ENCODE data around the gene CKS2. TPM values are rescaled to one million over a fixed set of nuclear protein-coding genes. Genes with fewer than 3 reads are reported as not detected.

Gene CKS2
- total and polyA plus RNA-seq, 2 experiments from 2014 or later, result 512 to 1,783 TPM

GRCh38 chr9:89346696-89347095 is 35.7 kb downstream of the CKS2 start (continued):
- TF ChIP-seq ZNF462 (CRISPR knock-in tag; IDR thresholded peaks at IDR 0.05), result no peak
- TF ChIP-seq ETS1 (IDR thresholded peaks at IDR 0.05), result no peak
- no peak for TF ChIP-seq CREB1 (CRISPR knock-in tag; IDR thresholded peaks at IDR 0.05; ENCODE audit: low read depth)
- no peak for TF ChIP-seq JUNB (IDR thresholded peaks at IDR 0.05; ENCODE audit: unreplicated experiment)
- no peak for TF ChIP-seq ZNF331 (CRISPR knock-in tag; IDR thresholded peaks at IDR 0.05; ENCODE audit: low read depth)

- peaks cover 44% of the 10 kb centered on the region for H3K36me3 ChIP-seq (ENCODE audit: insufficient read depth)
- 0 out of 3 replicates have a peak, but pooled peaks have one; percentile 25 for ATAC-seq
- H3K9me2 ChIP-seq (ENCODE audit: insufficient read depth), result no peaks in the 10 kb centered on the region
- TF ChIP-seq JUNB (IDR thresholded peaks at IDR 0.05; ENCODE audit: unreplicated experiment) (no peak), STAT1 (IDR thresholded peaks at IDR 0.05; ENCODE audit: unreplicated experiment) (no peak), EZH2phosphoT487 (IDR thresholded peaks at IDR 0.05; ENCODE audit: unreplicated experiment) (no peak), ZNF331 (CRISPR knock-in tag; IDR thresholded peaks at IDR 0.05; ENCODE audit: low read depth) (no peak), EZH2 (IDR thresholded peaks at IDR 0.05; ENCODE audit: low read depth, unreplicated experiment) (no peak), ETS1 (IDR thresholded peaks at IDR 0.05) (no peak), ZNF114 (CRISPR knock-in tag; IDR thresholded peaks at IDR 0.05) (no peak), NANOG (IDR thresholded peaks at IDR 0.05; ENCODE audit: borderline replicate concordance) (no peak)
These were observed 36.7 kb downstream of the CKS2 start for GRCh38 chr9:89347651-89348050.

More at GRCh38 chr9:89347651-89348050, 36.7 kb downstream of the CKS2 start:
- Mint-ChIP-seq H3K36me3 (ENCODE audit: low read depth) (peaks cover 93% of the 10 kb centered on the region), H3K9me3 (no peaks in the 10 kb centered on the region), H3K4me3 (no peak overlapping the region), H3K27ac (no peak overlapping the region), H3K4me1 (no peaks in the 10 kb centered on the region), H3K27me3 (ENCODE audit: insufficient read depth, low read depth, poor library complexity) (peaks cover 2% of the 10 kb centered on the region)
- Histone ChIP-seq H3K4me1 (ENCODE audit: insufficient read depth) (no peaks in the 10 kb centered on the region), H4K20me1 (replicated peaks; ENCODE audit: insufficient read depth) (peaks cover 23% of the 10 kb centered on the region), H3K79me2 (replicated peaks; ENCODE audit: insufficient read depth) (peaks cover 11% of the 10 kb centered on the region), H3K27ac (ENCODE audit: low read depth) (no peak overlapping the region), H3K4me3 (no peak overlapping the region), H3K4me2 (no peak overlapping the region), H3F3A (replicated peaks; ENCODE audit: low read depth) (no peaks in the 10 kb centered on the region), H2AFZ (no peak overlapping the region), H3K27me3 (ENCODE audit: insufficient read depth) (no peaks in the 10 kb centered on the region)
- DNase-seq (ENCODE audit: low spot score), result no peak
